Calu3 (cell line): ENCODE measurements around the gene KMT5C. TPM values are rescaled to one million over a fixed set of nuclear protein-coding genes. Genes with fewer than 3 reads are reported as not detected.

ENCODE experiments used
- BruUV-seq: library from RNA; stranded (reverse); fragments of 400-500 nt; replicated peaks from 2 replicates; lab custom pipeline; 2021; lab: Mats Ljungman, UMichigan
- CTCF ChIA-PET: fragments of 300-600 bp; sonication (Branson Sonifier 250); formaldehyde crosslinking; loops from one replicate; lab custom pipeline; 2022; ENCODE audit warnings: antibody characterized with exemption; lab: Charles Lee
- DNase-seq: peaks from one replicate; pipeline ENCODE4 v3.0.0; 2022
- H3K27ac Mint-ChIP-seq: one replicate; pipeline ENCODE4 v1.8.0; 2022; ENCODE audit warnings: mixed read lengths; ENCODE audit not compliant: unreplicated experiment
- H3K27me3 Mint-ChIP-seq: one replicate; pipeline ENCODE4 v1.8.0; 2022; ENCODE audit warnings: mixed read lengths; ENCODE audit not compliant: unreplicated experiment
- H3K36me3 Mint-ChIP-seq: one replicate; pipeline ENCODE4 v1.8.0; 2022; ENCODE audit warnings: mild to moderate bottlenecking, moderate library complexity, mixed read lengths; ENCODE audit not compliant: insufficient read depth, unreplicated experiment
- H3K4me1 Mint-ChIP-seq: one replicate; pipeline ENCODE4 v1.8.0; 2022; ENCODE audit warnings: mild to moderate bottlenecking, low read depth, mixed read lengths; ENCODE audit not compliant: unreplicated experiment
- H3K4me3 Mint-ChIP-seq: one replicate; pipeline ENCODE4 v1.8.0; 2022; ENCODE audit warnings: mild to moderate bottlenecking, low read depth, moderate library complexity, mixed read lengths; ENCODE audit not compliant: unreplicated experiment
- H3K9me3 Mint-ChIP-seq: one replicate; pipeline ENCODE4 v1.8.0; 2022; ENCODE audit warnings: low read depth, mixed read lengths; ENCODE audit not compliant: unreplicated experiment
- intact Hi-C: fragments of 100-400 bp; cut with micrococcal nuclease; formaldehyde crosslinking; loops from one replicate; pipeline ENCODE4 v1.10.0; 2022; ENCODE audit not compliant: unreplicated experiment
- total RNA-seq: library from RNA; stranded (reverse); gene quantifications from 2 replicates; pipeline ENCODE4 v1.2.3, GENCODE V29; 2022
- TF ChIP-seq, protein P1 (sequence below): fragments of 200-600 bp; IDR thresholded peaks from one replicate; pipeline ENCODE4 v1.8.0; 2022; ENCODE audit warnings: antibody characterized with exemption; ENCODE audit not compliant: unreplicated experiment

KMT5C gene
- total RNA-seq, 1 experiment from 2014 or later: 23.5 TPM

DNA sequence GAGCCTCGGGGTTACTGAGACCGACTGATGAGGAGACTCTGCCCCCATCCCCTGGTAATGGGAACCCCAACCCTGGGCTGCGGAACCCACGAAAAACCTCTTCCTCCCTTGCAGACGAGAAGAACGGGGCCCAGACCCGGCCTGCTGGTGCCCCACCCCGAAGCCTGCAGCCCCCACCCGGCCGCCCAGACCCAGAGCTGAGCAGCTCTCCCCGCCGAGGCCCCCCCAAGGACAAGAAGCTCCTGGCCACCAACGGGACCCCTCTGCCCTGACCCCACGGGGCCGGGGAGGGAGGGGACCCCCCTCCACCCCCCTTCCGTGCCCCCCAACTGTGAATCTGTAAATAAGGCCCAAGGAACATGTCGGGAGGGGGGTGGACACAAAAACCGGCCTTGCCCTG lies 27.9 kb upstream of the KMT5C start:
- intact Hi-C loops: no loop called here
- Mint-ChIP-seq H3K4me1 (no peaks in the 10 kb centered on the region), H3K9me3 (no peaks in the 10 kb centered on the region), H3K4me3 (no peak overlapping the region), H3K27ac (no peak overlapping the region), H3K36me3 (no peaks in the 10 kb centered on the region), H3K27me3 (no peaks in the 10 kb centered on the region)
- TF ChIP-seq, protein P1, sequence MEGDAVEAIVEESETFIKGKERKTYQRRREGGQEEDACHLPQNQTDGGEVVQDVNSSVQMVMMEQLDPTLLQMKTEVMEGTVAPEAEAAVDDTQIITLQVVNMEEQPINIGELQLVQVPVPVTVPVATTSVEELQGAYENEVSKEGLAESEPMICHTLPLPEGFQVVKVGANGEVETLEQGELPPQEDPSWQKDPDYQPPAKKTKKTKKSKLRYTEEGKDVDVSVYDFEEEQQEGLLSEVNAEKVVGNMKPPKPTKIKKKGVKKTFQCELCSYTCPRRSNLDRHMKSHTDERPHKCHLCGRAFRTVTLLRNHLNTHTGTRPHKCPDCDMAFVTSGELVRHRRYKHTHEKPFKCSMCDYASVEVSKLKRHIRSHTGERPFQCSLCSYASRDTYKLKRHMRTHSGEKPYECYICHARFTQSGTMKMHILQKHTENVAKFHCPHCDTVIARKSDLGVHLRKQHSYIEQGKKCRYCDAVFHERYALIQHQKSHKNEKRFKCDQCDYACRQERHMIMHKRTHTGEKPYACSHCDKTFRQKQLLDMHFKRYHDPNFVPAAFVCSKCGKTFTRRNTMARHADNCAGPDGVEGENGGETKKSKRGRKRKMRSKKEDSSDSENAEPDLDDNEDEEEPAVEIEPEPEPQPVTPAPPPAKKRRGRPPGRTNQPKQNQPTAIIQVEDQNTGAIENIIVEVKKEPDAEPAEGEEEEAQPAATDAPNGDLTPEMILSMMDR: no peak
- CTCF ChIA-PET: no interaction called here
- BruUV-seq: no TSS peak
- no peak for DNase-seq

DNA sequence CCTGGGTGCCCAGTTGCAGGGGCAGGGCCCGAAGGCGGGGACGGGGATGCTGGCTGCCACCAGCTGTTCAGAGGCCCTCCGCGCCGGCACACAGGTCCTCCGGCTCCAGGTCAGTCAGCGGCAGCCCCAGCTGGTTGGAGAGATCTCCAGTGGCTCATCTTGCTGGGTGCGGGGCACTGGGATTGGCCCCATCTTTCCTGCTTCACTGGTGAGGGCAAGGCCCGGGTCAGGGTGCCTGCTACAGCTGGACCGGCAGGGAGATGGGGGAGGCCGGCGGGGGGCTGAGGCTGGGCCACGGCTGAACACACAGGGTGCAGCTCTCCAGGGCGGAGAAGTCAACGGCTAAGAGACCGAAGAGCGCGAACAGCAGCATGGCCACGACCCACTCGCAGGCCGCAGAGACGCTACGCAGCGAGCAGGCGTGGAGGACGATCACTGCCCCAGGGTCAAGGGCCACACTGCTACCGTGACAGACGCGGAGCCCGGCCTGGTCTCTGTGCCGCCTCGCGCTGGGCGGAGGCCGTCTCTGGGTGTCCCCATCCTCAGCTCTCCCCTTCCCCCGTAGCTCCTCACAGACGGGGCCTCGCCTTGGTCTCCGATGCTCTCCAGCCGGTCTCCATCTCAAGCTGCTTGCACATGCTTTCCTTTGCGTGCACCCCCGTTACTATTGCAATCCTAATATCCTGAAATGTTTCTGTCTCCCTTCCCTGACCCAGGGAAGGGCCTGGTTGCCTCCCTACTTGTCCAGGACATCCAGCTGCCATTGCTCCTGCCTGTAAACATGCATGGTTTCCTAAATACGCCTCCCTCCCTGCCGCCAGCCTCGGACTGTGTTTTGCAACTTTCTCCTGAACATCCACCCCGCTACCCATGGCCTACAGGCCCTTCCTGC lies 26.8 kb upstream of the KMT5C start:
- Mint-ChIP-seq H3K36me3 (no peaks in the 10 kb centered on the region), H3K27ac (no peak overlapping the region), H3K4me1 (no peaks in the 10 kb centered on the region), H3K9me3 (no peaks in the 10 kb centered on the region), H3K27me3 (no peaks in the 10 kb centered on the region), H3K4me3 (no peak overlapping the region)
- DNase-seq: no peak
- CTCF ChIA-PET: no interaction called here
- TF ChIP-seq, protein P1: no peak
- intact Hi-C loops: no loop called here
- BruUV-seq: no TSS peak

DNA sequence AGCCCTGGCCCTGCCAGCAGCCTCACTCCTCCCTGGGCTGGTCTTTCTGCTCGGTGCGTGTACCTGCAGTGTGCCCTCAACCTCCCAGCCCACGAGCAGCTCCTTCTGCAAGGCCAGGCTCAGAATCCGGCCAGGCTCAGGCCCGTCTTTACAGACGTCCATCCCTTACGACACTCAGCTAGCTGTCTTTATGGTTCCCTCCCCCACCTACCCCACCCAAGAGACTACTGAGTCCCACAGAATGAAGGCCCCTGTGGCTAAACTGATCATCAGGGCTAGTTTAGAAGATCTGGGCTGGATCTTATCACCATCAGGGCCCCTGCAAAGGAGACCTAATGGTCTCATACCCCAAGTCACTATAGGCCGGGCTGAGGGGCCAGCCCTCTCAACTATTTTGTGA lies 25.3 kb upstream of the KMT5C start:
- no peaks in the 10 kb centered on the region for H3K36me3 Mint-ChIP-seq
- H3K4me1 Mint-ChIP-seq: no peaks in the 10 kb centered on the region
- H3K27me3 Mint-ChIP-seq: no peaks in the 10 kb centered on the region
- intact Hi-C loops: no loop called here
- CTCF ChIA-PET: no interaction called here
- no peak overlapping the region for H3K27ac Mint-ChIP-seq
- BruUV-seq: no TSS peak
- TF ChIP-seq, protein P1: no peak
- no peak for DNase-seq
- H3K4me3 Mint-ChIP-seq: no peak overlapping the region
- H3K9me3 Mint-ChIP-seq: no peaks in the 10 kb centered on the region

DNA sequence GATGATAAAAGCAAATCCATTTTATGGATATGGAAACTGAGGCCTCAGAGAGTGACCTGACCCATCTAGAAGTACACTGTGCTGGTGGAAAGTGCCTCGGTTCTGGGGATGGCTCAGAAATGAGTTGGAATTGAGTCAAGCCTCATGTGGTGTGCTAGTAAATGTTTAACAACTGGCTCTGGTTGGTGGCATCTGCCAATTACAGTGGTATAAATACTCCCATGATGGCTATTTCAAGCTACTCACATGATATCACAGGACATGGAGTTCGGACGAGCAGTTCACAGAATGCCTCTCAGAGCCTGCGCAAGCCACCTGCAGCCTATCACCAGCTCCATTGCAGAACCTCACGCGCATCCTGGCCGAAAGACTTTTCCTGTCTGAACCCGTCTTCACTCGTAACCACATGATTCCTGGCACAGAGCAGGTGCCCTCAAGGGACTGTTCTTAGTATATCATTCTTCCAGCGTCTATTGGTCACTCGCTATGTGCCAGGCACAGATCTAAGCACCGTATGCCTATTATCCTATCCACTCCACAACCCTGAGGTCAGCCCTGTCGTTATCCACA lies 23.6 kb upstream of the KMT5C start:
- no peak overlapping the region for H3K27ac Mint-ChIP-seq
- intact Hi-C loops: no loop called here
- TF ChIP-seq, protein P1: no peak
- H3K27me3 Mint-ChIP-seq: peaks cover 2% of the 10 kb centered on the region
- CTCF ChIA-PET: no interaction called here
- H3K4me3 Mint-ChIP-seq: no peak overlapping the region
- no TSS peak for BruUV-seq
- H3K4me1 Mint-ChIP-seq: no peaks in the 10 kb centered on the region
- no peaks in the 10 kb centered on the region for H3K36me3 Mint-ChIP-seq
- H3K9me3 Mint-ChIP-seq: no peaks in the 10 kb centered on the region
- DNase-seq: no peak
